Eye (tissue), 1 donor: Measurements from ENCODE around the gene NOL4L.
A peak's percentile ranks its signal among the peaks of the same experiment; 100 is the strongest.

Source experiments
- DNase-seq: peaks from one replicate; pipeline ENCODE4 v3.0.0-alpha.2; 2015

NOL4L gene

DNA sequence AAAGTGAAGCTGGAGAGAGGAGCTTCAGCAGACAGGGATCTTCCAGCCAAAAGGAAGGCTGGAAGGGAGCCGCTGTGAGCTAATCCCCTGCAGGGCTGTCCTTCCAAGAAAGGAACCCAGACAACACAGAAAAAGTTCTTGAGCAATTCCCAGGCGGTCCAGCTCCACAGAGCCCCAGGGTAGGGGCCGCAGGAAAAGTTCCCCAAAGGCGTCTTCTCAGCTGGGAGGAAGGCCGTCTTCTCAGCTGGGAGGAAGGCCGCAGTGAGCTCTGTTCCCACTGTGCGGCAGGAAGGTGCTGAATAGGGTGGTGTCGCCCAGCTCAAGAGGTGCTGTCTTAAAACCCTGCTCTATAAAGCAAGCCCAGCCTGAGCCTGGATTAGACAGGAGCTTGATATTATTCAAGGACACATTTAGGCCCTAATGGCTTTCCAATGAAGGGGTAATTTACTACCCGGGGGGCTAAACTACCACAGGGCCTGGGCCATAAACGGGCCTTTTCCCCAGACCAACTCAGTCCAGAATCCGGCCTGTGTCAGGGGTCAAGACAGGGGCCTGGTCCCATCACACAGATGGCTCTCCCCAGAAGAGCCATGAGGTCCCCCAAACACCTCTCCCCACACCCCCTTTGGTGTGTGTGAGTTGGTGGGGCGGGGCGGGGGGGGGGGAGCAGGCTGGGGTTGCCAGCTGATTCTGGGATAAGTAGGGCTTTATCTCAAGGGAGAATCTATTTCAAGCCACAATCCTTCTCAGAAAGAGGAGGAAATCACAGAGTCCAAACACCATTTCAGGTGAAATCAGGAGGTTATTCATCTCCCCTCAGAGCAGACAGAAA, 103.6 kb downstream of the NOL4L start:
- DNase-seq: peak; percentile 50

DNA sequence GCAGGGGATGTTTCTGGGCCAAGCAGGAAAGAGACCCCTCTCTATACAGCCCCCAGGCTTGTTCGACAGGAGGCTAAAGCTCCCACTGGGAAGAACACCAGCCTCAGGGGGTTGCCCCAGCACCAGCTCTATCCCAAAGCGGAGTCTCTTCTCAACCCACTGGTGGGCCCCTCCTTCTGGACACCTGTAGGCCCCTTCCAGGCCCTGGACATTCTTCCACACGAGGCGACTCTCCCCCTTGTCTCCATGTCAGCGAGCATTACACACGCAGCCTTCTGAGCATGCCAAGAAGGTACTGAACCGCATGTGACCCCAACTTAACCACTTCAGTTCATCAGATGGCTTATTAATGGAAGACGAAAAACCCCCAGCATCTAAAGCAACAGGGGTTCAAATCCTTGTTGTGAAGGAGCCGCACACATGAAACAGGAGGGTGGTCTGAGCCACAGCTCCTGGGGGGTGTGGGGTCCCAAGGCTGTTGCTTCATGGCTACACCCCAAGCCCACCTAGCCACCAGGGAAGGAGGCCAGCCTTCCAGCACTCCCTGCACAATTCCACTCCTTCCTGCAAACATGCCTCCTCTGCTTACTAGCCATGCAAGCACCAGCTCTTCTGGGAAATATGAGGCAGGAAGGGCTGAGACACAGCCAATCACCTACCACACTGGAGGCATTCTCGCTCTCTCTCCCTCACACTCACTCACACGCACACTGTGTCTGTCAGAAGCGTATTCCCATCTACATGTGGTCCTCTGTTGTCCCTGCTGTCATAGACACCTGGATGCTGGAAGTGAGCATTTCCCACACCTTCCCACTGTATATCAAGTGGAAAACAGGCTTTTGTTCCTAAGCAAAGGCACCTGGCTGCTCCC, 104.5 kb downstream of the NOL4L start:
- DNase-seq: peak; percentile 85

DNA sequence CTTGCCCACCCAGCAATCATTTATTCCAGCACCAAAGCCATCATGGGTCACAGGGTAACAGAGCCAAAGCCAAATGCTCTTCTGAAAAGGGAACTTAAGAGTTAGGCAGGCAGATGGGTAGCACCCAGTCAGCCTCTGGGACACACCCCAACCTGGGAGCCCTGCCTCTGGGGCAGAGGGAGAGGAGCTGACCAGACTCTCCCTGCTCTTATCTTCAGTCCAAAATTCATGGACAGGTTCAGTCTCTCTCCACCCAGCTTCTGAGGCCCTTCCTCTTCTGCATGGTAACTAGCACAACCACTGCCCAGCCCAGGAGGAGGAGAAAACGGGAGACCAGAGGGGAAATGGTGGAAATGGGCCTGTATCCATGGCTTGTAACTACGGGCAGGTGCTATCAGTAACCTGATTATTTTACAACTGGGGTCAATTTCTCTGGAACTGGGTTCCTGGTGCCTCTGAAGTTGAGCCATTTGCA, 105.4 kb downstream of the NOL4L start:
- no peak for DNase-seq

DNA sequence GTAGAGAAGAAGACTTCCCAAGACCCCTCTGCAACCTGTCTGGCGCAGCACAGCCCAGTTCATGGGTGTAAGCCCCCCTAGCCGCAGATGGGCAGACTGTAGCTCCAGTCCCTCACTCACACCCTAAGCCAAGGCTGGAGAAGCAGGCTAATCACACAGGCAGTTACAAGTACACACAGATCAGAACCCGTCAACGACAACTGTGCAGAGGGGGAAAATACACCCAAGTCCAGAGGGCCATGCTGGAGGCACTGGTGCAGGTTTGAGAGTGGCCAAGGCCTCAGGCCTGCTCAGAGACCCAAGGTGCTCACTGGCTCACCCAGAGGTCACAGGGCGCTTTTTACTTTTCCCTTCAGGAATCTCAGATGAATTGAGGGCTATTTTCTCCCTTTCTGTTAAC, 106.1 kb downstream of the NOL4L start:
- DNase-seq: no peak

DNA sequence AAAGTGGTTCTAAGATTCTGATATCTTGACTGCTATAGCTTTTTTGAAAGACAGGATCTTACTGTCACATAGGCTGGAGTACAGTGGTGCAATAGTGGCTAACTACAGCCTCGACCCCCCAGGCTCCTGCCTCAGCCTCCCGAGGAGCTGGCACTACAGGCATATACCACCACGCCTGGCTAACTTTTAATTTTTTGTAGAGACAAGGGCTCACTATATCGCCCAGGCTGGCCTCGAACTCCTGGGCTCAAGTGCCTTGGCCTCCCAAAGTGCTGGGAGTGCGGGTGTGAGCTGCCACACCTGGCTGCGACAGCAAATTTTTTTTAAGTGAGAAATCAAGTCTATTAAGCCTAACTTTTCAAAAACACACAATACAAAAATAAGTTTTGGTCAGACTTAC, 106.6 kb downstream of the NOL4L start:
- DNase-seq: no peak

DNA sequence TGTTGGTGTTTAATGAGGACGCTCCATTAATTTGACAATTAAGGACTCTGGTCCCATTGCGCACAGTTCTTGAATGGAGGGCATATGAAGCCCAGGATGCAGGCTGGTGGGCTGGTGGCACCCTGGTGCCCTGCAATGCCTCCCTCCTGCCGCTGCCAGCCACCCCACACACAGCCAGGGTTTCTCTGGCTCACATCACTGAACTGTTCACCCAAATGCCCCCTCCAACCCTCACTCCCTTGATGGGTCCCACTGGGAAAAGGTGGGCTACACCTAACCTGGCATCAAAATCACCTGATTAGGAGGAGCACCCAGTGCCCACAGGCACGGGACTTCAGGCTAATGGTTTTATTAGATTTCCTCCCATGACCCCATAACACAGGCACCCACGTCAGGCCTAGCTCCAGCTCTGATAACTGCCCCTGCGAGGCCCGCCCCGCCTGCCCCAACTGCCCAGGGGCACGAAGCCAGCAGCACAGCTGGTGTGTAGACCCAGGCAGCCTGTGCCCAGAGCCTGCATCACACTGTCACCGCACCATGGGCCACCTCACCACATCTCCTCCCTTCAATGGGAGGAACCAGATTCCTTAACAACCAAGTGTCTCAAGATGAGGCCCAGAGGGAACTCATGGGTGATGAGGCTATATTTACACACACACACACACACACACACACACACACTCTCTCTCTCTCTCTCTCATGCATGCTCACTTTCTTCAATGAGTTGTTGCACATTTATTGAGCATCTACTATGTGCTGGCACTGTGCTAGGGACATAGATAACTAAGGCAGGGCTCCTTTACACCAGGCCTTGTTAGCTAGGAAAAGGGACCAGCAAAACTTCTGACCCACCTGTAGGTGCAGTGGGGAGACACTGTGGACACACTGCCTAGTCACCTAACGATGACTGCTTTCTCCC, 107.3 kb downstream of the NOL4L start:
- no peak for DNase-seq

DNA sequence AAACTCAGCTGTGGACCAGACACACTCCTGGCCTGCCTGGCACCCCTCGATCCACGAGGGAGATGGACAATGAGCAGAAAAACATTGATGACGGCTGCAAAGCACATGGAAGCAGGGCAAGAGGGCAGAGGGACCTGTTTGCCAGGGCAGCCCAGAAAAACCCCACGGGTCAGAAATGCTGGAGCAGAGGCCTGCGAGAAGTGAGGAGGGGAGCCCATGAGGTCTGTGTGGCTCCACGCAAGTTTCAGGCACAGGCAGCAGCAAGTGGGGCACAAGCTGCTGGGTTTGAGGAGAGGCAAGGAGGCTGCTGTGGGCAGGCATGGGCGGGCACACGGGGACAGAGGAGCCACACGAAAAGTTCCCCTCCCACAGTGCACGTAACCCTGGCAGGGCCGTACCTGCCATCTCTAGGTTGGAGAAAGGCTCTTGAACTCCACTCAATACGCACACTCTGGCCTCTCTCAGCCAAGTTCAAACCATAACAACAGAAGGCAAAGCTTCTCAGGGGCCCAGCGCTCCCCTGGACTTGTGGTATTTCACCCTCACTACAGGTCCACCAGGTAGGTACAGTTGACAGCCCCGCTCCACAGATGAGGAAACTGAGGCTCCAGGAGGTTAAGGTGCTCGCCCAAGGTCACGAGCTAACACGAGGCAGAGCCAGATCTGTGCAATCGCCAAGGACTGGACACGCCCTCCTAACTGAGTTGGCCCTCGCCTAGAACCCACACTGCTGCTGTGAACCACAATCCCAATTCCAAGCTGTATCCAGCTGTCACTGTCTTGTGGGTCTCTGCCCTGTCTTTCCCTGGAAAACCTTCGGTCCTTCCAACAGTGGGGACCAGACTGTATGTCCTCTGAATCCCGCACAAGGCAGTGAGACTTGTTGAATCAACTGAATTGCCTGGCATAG, 108.2 kb downstream of the NOL4L start:
- DNase-seq: no peak

DNA sequence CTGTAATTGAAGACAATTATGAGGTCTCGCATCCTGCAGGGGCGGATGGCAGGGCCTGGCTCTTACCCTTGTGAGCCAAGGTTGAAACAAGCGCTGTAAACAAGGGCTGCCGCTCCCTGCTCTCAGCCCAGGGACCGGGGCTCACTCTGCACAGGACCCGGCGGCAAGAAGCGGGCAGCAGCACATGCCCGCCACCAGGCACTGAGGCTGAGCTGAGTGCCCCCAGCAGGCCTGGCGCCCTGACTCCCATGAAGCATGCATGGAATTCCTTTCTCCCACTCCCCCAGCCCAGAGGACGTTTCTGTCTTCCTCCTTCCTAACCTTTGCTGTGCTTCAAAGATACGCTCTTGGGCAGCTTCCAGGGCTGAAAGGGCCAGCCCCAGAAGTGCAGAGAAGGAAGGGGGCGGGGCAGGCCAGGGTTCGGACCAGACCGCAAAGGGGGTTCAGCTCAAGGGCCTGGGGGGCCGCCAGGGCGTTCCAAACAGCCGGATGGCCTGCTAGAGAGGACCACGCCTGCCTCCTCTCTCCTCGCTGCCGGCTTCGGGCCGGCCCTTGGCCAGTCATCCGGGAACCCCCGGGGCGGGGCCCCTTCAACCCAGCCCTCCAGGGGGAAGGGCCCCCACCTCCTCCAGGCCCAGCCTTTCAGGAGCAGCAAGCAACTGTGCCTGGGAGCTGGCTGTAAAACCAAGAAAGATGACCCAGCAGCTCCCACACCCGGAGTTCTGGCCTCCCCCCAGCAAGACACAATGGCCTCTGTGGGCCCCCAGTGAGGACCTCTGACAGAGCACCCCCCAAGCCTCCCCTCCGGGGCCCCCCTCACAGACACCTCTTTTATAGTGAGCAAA, 109.9 kb downstream of the NOL4L start:
- DNase-seq: peak; percentile 91

DNA sequence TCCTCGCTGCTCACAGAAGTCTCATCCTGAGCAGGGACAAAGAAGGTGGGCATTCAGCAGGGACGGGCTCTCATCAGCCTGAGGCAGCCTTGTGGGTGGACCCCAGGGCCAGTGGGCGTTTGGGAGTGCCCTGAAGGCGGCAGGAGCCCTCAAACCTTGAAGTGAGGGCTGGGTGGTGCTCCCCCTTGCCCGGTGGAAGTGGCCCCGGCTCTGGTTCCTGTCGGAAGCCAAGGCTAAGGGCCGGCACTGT, 110.5 kb downstream of the NOL4L start:
- DNase-seq: no peak

DNA sequence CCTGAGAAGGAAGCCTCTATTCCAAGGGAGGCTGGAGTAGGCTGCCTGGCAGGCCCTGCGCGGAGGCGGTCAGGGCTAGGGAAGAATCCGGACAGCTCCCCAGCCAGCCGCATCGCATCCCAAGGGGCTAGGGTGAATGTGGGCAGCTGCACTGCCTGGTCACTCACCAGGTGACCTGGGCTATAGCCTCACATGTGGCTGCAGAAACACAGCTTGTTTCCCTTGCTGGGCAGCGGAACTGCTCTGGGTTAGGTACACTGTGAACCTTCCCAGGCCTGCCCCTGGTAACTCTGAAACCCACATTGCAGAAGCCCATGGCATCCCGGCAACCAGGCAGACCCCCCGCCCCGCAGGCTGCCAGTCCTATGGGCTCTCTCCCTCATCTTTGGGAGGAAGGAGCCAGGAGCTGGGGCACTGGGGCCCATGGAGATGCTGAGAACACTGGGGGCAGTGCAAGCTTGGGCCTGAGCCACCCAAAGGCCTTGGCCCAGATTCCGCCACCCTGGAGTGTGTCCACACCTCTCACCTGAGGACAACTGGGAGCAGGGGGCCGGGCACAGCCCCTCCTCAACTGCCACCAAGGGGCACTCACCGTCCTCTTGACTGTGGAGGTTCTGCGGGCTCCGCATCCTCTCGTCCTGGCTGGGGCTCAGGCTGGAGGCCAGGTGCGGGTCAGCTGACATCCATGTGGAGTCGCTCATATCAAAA, 111.0 kb downstream of the NOL4L start:
- no peak for DNase-seq

DNA sequence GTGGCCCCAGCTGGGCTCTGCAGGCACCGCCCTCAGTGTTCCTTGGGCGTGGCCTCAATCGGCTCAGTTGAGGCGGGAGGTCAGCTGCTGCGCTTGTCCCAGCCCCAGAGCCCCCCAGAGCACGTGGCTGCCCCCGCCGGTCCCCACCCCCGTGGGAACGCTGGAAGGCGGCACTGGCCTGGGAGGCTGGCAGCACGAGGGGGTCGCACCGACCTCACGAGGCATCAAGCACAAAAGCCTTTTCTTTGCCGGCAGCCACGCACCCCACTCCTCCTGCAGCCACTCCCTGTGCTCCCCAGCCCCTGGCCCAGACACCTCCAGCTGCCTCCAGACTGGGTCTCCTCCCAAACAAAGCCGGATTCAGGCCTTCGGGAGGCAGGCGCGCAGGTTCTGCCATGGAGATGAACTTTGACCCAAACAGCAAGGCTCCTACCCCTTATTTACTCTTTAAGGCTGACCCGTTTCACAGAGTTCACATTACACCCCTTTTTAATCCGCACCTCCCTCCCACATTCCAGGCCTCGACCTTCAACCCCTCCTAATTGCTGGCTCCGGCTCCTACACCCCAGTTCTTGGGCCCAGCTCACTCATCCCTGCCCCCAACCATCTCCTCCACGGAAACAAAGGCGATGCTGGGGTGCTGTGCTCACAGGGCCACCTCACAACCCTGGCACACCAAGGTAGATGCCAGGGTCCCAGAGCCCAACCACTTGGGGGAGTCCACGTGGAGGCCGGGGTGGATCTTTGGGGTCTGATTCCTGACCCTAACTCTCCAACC, 111.7 kb downstream of the NOL4L start:
- DNase-seq: peak; percentile 60

DNA sequence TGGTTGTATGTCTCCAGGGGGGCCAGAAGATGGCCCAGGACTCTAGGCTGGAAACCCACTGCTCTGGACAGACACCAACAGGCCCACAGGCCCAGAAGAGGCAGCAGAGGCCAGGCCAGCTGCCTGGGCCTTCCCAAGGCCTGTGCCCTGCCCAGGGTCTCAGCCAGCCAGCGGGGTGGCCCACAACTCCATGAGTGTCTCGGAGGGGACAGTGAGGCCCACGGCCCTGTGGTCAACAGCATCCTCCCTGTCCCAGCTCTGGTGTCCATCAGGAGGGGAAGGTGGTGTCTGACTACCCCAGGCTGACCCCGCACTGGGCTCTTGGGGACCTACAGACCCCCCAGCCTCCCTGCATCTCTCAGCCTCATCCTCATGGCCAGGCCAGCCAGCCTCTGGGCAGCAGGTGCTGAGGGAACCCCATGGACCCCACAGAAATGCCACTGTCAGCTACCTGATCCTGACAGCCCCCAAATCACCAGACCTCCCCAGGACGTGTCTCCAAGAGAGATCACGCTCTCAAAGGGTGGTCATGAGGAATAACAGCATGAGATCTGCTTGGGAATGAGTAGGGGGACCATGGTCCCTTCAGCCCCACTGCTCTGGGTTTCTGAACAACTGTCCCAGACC, 112.4 kb downstream of the NOL4L start:
- DNase-seq: no peak

DNA sequence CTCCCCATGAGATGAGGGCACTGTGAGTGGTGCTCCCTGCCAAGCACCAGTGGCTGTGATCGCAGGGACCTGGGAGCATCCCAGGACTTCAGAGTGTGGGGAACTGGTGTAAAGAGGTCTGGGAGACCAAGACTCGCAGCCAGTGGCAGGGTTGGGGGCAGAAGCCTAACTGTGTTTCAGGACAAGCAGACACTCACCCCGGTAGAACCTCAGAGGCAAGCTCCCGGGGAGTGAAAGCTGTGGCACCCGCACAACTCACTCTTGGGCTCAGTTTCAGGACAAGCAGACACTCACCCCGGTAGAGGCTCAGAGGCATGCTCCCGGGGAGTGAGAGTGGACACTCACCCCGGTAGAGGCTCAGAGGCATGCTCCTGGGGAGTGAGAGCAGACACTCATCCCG, 114.2 kb downstream of the NOL4L start:
- no peak for DNase-seq

DNA sequence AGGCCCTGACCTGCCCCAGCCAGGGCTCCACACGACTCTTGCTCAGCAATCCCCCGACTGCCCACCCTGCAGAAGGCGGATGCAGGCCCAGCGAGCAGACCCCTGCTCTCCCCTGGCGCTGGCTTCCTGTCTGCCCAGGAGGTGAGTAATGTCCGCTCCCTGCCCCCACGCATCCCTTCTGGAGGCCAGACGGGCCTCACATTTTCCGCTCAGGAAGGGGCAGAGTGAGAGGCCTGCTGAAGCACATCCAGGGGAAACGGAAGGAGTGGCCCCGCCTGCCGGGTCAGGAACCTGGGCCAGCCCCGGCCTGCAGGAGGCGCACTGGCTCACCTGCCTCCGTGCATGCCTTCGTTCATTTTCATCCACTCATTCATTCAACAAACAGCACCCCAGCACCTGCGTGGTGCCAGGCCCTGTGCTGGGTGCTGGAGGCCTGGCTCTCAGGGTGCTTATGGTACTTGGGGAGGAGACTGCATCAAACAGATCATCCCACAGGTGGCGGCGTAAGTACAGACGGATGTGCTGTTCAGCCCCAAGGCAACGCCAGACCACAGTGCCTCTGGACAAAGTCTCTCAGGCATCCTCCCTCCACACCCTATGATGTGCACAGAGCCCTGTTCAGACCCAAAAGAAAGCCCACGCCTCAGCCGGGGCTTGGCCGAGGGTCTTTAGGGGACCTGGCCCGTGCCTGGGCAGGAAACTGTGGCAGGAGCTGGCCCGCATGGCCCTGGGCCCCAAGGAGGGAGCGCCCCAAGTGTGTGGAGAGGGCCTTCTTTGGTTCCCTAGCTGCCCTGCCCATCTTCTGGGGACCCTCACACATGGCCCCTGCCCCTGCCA, 114.9 kb downstream of the NOL4L start:
- DNase-seq: no peak

DNA sequence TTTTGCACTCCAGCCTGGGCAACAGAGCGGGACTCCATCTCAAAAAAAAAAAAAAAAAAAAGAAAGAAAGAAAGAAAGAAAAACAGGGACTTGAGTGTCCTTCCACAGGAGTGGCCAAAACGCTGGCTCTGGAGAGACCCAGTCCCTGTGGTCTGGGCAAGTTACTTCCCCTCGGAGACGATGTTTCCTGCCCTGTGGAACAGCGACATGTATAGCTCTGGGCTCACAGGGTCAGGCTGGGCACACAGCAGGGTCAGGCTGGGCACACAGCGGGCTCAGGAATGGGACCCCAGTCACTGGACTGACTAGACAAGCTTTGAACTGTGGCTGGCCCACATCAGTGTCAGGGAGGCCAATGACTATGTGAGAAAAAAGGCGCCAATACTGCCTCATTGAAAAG, 116.3 kb downstream of the NOL4L start:
- no peak for DNase-seq

DNA sequence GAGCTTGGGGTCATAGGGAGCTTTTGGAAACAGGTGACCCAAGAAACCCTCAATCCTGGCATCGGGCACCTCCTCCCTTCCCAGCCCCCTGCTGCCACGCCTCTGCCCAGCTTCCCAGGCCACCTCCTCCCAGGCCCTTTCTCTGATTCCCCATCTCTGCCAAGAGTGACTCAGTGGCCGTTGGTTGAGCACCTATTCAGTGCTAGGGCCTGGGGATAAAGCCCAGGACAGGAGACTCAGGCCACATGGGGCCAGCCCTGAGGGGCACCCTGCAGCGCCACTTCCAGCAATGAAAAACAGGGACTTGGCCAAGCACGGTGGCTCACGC, 116.9 kb downstream of the NOL4L start:
- no peak for DNase-seq

DNA sequence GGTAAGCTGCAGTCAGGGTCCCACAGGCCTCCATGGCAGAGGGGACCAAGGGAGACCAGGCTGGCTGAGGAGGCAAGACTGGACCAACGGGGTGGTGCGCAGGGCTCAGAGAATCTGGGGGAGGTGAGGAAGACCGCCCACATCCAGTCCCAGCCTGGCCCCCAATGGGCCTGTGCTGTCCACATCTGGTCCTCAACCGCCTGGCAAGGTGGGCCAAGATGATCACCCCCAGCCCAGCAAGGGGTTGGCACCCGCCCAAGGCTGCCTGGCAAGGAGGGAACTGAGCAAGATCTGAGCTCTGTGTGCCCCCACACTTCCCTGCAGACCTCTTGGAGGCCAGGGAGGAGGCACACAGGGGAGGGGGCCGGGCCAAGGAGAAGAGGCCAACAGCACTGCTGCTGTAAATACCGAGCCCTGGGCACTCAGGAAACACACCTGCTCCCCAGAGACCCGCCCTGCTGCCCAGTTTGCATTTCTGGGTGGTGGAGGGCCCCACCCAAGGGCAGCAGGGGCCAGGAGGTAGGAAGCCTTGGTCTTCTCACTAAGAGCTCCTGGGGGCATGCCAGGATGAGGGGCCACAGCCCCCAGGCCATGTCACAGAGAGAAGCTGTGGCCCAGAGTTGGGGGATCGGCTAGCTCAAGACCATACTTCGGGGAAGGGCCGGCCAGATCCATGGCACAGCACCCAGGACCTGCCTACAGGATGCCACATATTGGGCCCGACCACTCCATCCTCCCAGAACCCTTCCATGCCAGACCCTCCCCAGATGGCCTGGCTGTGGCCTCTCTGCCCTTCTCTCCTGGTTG, 117.4 kb downstream of the NOL4L start:
- no peak for DNase-seq
